IPS DF 4.7 (cell line): Measurements from ENCODE around the gene MYO7B.

Experiments
- DNase-seq: peaks from one replicate; pipeline ENCODE4 v3.0.0-alpha.2; 2013; ENCODE audit warnings: low spot score; ENCODE audit errors: extremely low read depth

Gene MYO7B

DNA sequence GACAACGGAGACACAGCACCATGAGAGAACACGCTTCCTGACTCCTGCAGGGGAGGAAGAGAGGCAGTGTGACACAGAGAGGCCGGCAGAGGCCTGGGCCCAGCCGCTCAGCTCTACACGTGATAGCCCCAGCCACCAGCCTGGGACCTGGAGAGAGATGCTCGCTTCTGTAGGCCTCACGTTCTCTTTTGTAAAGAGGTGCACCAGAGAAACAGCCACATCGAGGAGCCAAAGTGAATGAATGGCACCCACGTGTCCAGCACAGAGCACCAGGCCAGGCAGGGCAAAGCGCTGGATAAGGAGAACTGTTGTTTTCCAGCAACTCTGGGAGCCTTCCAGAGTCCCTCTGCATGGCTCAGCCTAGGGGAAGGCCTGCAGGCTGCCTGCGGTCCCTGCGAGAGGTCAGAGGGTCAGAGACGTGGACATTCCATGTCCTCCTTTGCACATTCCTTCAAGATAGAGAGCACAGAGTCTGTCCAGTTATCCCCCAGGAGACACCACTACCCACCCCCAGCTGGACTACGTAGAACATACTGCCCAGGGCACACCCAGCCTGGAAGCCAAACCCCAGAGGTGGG is 125.7 kb downstream of the MYO7B start:
- DNase-seq: no peak

- no peak for DNase-seq
Measured at GRCh38 chr2:127661949-127662510, 126.5 kb downstream of the MYO7B start.

DNA sequence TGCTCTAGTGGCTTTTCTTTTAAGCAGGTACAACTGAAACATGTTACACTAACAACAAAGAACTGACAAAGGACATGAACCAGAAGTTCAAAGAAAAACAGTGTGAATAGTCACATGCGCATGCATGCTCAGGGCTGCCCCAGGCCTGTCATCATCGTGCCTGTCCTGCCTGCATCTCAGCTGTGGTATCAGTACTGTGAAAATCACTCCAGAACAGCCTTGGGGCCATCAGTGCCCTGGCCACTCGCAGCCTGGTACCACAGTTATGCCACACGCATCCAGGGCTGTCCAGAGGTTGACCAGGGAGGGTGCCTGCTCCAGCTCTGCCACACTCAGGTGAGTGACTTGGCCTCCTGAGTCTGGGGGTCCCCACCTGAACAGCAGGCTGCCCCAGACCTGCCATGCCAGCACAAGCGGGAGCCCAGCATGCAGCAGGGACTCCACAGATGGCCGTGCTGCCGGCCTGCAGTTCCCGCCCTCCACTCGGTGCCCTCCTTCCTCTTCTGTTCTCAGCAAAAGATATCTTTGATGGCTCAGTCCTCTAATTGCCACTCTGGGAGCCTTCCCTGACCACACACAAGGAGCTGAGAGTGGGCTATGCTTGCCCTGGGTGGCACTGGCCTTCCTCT is 127.6 kb downstream of the MYO7B start:
- no peak for DNase-seq

- no peak for DNase-seq
Measured at GRCh38 chr2:127663566-127664064, 128.1 kb downstream of the MYO7B start.

DNA sequence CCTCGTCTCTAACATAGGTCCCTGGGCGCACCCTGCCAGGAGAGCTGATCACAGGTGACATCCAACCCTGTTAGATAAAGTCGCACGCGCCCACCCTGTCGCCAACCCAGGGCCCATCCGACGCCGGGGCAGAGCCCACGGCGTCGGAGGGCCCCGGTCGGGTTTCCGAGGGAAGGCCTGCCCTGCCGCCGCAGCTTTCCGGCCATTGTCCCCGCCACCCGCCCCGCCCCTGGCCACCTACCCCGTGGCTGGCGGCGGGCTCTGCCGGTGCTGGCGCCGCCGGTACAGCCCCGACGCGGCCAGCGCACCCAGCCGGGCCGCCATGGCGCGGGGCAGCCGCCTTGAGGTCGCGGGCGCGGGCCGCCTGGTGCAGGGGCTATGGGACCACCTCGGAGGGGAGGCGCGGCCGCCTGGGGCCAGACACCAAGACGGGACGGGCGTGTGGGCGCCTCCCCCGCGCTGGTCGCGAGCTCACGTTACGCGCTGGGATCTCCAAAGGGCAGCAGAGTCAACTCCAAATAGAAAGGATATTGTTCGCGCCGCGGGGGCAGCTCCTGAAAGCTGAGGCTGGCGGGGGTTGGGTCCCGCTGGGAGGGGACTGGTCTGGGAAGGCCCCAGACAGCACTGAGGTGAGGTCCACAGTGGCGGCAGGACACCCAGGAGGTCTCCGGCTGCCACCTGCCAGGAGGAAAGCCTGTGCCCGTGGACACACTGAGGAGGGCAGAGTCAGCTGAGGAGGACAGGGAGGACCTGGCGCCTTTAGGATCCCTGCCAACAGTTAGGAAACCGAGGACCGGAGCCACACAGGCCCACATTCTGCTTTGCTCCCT is 128.8 kb downstream of the MYO7B start:
- no peak for DNase-seq

DNA sequence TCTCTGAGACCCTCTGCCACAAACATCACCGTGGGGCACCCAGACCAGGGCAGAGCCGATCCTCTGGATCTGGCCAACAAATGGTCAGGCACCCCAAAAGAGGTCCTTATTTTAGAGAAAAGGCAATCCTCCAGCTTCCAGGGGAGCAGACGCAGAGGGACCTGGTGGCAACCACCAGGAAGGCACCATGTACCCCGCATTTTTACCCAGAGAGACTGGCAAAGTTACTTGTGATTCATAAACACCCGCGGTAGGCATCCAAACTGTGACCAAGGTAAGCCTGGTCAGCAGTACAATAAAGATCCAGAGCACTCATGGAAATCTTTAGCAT is 129.4 kb downstream of the MYO7B start:
- DNase-seq: no peak

DNA sequence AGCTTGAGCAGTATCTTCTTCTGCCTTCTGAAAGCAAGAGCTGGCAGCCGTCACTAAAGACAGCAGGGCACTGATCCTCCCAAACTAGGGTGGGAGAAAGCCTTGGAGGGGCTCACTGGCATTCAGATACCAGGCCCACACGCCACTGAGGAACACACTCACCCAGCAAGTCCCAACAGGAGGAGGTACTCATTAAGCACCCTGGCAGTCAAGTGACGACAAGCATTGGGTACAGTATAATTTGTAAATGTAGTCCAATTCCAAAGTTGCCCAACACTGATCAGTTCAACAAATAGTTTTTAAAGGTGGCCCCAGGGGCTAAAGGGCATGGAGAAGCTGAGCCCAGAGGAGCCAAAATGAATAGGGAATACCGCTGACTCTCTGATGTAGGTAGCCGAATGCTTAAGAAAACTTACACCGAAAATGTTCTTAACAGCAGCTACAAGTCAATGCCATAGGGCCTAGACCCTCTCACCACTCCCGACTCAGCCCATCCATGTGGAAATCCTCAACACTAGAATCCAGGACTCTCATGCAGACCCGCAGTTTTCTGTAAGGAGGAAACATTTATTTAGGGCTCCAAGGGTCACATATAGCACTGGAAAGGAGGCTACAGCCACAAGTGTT is 129.9 kb downstream of the MYO7B start:
- no peak for DNase-seq

GRCh38 chr2:127669056-127669455 is 133.6 kb downstream of the MYO7B start:
- no peak for DNase-seq

DNA sequence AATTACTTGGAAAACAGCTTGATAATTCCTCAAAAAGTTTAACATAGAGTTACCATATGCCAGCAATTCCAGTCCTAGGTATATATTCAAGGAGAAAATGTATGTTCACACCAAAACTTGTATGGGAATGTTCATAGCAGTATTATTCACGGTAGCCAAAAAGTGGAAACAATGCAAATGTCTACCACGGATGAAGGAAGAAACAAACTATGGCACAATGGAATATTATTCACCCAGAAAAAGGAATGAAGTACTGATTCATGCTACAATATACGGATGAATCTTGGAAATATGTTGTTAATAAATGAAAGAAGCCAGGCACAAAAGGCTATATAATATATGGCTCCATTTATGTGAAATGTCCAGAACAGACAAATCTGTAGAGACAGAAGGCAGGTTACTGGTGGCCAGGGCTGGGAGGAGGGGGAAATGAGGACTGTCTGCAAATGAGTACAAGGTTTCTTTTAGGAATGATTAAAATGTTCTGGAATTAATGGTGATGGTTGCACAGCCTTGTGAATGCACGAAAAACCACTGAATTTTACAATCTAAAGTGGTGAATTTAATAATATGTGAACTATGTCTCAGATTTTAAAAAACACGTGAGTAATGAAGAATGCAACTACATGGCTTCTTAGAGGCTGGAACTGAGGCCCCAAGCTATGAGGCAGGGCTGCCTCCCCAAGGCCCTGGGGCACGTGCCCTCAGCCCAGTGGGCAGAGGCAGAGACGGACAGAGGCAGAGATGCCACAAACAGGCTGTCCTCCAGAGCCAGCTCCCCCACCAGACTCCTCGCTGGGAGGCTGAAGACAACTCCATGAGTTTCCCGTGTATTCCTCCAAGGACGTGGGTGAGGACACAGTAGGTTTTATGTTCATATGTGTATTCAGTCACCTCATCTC is 134.8 kb downstream of the MYO7B start:
- no peak for DNase-seq

GRCh38 chr2:127670957-127671290 is 135.4 kb downstream of the MYO7B start:
- DNase-seq: no peak

DNA sequence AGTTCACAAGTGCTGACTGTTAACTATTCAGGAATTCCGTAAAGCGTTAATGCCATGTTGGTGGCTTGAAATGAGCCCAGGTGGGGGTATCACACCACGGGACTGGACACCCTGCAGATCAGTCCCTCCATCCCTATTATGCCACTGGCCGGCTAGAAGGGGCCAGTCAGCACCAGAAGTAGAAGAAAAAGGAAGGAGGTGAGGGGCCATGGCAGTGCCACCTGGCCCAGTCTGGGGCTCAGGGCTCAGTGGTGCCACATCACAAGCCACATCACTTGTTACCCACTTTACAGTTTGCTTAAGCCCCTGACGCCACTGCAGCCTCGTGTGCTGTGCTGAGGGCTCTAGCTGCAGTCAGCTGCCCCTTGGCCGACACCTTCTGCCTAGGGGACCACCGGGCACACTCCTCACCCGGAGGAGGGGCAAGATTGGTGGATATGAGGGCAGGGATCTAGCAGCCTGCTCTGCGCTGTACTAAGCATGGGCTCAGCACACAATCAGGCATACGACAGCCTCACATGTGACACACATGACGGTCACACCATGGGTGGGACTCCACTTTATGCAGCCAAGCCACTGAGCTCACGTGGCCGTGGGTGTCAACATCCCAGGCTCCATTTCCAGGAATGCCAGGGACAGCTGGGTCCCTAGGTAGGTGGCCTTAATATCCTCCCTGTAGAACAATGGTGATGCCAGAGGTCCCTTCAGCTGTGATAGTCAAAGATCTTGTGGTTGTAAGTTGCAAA is 136.2 kb downstream of the MYO7B start:
- no peak for DNase-seq

- DNase-seq: no peak
Measured at GRCh38 chr2:127672341-127673224, 137.1 kb downstream of the MYO7B start.

DNA sequence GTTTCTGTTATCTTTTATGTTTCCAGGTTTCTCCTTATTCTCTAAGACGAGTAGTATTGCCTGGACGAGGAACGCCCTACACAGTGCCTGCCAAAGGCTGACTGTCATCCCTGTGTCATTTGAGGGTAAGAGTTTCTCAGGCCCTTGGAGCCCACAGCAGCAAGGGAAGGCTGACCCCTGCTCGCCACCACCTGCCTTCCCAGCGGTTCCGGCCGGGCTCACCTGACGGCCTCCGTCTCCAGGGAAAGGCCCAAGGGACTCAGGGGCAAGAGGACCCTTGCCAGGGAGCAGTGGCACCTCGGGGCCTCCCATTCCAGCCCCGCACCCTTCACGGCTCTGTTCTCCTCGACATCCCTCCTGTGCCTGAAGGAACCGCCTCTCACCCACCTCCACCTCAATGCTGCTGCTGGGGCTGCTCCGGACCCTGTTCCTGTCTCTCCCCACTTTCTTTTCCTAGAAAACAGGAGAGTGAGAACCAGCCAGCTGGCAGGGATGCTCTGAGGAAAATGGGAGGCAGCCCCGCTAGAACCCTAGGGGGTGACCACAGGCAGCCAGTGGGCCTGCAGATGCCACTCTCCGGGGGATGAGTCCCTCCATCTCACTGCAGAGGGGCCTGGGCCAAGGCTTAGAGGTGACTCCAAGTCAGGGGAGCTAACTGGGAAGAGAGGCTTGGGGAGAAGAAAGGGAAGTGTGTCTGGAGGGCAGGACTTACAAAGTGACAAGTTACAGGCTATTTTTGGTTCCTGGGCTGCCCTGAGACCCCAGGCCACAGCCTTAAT is 138.0 kb downstream of the MYO7B start:
- DNase-seq: no peak

DNA sequence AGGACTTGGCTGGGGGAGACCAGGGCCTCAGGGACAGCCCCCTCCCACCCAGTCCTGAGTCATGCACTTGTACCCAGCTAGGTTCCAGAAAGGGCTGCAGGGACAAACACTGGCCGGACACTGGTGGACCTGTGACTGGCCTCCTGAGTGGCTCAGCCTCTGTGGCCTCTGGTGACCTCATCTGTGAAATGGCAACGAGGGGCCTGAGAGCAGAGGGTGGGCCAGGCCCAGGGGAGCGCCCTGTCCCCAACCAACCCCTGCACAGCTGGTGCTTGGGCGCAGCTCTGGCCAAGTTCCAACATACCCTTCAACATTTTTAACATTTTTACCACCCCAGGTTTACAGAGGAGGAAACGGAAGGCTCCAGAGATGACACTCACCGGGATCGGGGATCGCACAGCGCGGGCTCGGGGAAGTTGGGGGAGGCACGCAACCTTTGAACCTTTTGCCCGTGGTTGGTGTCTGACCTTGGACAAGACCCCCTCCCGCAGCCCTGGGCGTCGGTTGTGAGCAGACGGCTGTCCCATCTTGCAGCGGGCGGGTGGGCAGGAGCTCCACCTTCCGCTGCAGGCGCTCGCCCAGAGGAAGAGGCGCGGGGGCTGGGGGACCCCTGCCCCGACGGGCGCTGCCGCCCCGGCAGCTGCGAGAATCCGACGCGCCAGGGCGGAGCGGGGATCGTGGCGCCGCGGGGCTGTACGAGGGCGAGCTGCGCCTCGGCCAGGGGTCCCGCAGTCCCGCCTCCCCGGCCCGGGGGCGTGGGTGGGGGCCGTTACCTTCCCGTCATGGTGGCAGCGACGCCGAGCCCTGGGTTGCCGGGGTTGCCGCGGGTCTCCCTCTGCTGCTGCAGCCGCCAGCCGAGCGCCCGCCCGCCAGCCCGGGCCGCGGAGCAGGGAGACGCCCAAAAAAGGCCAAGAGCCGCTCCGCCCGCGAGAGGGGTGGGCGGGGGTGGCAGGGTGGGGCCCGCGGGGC is 139.0 kb downstream of the MYO7B start:
- no peak for DNase-seq

DNA sequence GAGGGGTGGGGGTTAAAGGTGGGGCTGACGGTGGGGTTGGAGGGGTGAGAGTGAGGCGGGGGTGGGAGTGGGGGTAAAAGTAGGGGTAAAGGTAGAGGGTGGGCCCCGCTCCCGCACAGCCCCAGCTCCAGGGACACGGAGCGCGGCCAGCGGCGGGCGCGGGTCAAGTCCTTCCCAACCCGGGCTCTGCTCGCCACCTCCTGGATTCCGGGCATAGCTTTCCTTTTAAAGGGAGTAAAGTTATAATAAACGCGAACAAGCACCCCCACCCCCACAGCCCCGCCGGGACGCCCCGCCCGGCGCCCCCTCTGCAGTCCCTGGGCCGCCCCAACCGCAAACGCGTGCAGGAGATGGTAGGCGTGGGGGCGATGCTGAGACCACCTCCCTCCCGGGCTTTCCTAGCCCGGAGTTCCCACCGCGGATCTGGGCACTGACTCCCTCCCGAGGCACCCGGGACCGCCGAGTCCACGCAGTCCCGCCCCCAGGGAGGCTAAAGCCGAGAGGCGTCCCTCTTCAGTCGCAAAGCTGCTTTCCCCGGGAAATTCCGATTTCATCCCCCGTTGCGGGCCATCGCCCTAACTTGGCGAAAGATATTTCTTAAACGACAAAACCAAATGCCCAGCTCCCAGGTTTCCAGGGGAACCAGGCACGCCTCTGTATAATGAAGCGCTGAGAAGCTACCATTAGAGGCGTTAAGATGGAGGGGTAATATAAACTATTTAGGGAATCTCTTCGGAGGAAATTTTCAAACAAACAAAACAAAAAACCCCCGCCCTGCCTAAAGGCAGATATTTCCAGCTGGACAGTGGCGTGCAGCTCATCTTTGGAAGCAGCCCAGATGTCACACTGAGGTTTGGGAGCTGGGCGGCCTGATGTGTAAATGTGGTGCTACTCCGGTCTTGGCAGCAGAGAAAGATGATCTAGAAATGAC is 140.1 kb downstream of the MYO7B start, which contains the start of gene LIMS2:
Gene LIMS2 (minus strand): TSS at position 200 of the 931 bp plus-strand sequence. CDS start 506 bp downstream, outside the sequence.
- no peak for DNase-seq

DNA sequence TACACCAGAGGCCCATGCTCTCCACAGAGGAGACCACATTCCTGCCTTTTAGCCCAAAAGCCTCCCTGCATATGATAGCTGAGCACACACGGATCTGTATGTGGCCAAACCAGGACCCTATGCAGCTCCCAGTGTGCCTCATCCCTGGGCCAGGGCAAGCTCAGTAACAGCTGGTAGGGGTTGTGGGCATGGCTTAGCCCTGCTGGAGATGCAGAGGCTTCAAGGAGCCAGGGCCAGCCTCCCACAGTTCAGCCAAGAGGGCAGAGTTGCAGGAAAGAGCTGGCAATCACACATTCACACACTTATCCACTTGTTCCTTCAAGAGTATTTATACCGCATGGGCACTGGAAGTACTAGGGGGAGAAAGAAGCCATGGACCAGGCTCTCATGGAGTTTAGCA is 141.4 kb downstream of the MYO7B start:
- DNase-seq: no peak
